Ovary (tissue), 3 donors: ENCODE measurements around the gene PKP1.

Experiments used
- EP300 ChIP-seq: sonication (generic); formaldehyde crosslinking; IDR thresholded peaks from one replicate; pipeline ENCODE4 v1.6.1; 2017; ENCODE audit warnings: antibody characterized with exemption
- POLR2A ChIP-seq: fragments of 450-650 bp; IDR thresholded peaks from one replicate; pipeline ENCODE4 v1.6.1; 2017; ENCODE audit warnings: antibody characterized with exemption, mild to moderate bottlenecking, moderate library complexity
- TF ChIP-seq, protein P1 (sequence below), 3 donors: fragments of 450-650 bp in 2 of 3; fragments of 200-600 bp in 1 of 3; IDR thresholded peaks; one replicate each; pipeline versions ENCODE4 v1.5.1 to v1.8.0; 2016 to 2022; ENCODE audit warnings: antibody characterized with exemption in 3 of 3, mild to moderate bottlenecking in 1 of 3
- donor health status: DM: no; HTN: no; CAD: no.

GRCh38 chr1:201283836-201284553 is 689 bp downstream of the PKP1 start:
- TF ChIP-seq, protein P1, sequence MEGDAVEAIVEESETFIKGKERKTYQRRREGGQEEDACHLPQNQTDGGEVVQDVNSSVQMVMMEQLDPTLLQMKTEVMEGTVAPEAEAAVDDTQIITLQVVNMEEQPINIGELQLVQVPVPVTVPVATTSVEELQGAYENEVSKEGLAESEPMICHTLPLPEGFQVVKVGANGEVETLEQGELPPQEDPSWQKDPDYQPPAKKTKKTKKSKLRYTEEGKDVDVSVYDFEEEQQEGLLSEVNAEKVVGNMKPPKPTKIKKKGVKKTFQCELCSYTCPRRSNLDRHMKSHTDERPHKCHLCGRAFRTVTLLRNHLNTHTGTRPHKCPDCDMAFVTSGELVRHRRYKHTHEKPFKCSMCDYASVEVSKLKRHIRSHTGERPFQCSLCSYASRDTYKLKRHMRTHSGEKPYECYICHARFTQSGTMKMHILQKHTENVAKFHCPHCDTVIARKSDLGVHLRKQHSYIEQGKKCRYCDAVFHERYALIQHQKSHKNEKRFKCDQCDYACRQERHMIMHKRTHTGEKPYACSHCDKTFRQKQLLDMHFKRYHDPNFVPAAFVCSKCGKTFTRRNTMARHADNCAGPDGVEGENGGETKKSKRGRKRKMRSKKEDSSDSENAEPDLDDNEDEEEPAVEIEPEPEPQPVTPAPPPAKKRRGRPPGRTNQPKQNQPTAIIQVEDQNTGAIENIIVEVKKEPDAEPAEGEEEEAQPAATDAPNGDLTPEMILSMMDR (IDR thresholded peaks at IDR 0.05): no peak
- TF ChIP-seq POLR2A (no peak), EP300 (no peak)
